ENCODE data around the gene CALN1.

Gene CALN1

DNA sequence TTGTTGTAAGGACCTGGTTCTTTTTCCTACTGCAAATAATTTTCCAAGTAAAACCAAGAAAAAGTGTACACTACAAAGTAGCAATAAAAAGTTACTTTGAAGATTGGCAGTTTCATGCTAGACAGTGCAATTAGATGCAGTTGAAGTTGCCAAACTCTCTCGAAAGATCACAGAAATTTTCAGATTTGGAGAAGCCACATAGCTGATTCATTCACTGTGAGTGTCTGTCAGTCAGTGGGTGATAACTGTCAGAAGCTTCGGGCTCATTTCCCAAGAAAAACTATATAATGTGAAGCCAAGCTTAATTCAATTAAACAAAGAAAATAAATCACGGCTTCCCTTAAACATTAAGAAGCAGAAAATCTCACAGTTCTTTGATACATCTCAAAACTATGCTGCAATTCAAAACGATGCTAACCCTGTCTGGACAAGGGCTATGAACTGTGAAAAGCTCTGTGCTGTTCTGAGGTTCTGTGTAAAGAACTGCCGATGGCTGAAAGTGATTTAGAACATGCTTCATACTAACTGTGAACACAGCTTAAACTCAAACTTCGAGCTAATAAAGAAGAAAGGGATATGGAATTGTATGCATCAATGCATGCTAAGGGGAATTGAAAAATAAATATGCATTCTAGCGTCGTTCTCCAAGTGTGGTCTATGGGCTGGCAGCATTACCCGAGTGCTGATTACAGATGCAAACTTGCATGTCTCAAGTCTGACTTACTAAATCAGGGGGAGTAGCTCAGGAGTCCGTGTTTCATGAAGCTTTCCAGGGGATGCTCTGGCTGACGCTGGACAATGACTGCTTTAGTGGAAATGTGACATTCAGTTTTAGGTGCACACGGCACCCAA lies 557.4 kb downstream of the CALN1 start:
- TF ChIP-seq, protein P1, sequence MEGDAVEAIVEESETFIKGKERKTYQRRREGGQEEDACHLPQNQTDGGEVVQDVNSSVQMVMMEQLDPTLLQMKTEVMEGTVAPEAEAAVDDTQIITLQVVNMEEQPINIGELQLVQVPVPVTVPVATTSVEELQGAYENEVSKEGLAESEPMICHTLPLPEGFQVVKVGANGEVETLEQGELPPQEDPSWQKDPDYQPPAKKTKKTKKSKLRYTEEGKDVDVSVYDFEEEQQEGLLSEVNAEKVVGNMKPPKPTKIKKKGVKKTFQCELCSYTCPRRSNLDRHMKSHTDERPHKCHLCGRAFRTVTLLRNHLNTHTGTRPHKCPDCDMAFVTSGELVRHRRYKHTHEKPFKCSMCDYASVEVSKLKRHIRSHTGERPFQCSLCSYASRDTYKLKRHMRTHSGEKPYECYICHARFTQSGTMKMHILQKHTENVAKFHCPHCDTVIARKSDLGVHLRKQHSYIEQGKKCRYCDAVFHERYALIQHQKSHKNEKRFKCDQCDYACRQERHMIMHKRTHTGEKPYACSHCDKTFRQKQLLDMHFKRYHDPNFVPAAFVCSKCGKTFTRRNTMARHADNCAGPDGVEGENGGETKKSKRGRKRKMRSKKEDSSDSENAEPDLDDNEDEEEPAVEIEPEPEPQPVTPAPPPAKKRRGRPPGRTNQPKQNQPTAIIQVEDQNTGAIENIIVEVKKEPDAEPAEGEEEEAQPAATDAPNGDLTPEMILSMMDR (IDR thresholded peaks at IDR 0.05; ENCODE audit: control insufficient read depth, extremely low read depth, insufficient read depth), result no peak

DNA sequence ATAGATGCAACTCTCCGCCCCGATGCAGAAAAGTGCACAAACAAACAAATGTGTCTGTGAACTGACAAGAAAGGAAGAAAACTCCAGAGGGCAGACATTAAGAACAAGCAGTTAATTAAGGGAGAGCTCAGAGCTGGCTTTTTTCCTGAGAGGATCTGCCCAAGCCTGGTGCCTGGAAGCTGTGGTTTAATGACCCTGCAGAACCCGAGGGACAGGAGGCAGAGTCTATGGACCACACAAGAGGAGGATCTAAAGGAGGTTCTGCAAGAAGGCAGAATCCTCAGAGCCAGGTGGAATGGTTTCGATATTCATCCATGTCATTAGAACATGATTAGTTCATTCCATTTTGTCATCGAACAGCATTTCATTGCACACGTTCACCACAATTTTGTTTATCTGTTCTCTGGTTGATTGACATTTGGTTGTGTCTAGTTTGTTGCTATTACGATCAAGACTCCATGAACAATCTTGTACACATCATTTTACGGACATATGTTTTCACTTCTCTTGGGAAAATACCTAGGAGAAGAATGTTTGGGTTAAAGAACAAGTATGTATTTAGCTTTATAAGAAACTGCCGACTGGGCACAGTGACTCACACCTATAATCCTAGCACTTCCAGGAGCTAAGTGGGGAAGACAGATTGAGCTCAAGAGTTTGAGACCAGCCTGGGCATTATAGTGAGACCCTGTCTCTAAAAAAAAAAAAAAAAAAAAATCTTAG lies 560.2 kb downstream of the CALN1 start:
- no peak for DNase-seq (ENCODE audit: low read depth)
- no peak overlapping the region for H3K4me3 ChIP-seq (ENCODE audit: low read depth, low read length)
- TF ChIP-seq, protein P1 (IDR thresholded peaks at IDR 0.05; ENCODE audit: control insufficient read depth, extremely low read depth, insufficient read depth), result no peak

More for the DNA sequence above, 557.4 kb downstream of the CALN1 start:
- DNase-seq (ENCODE audit: low read depth), result no peak
- H3K4me3 ChIP-seq (ENCODE audit: low read depth, low read length), result no peak overlapping the region

DNA sequence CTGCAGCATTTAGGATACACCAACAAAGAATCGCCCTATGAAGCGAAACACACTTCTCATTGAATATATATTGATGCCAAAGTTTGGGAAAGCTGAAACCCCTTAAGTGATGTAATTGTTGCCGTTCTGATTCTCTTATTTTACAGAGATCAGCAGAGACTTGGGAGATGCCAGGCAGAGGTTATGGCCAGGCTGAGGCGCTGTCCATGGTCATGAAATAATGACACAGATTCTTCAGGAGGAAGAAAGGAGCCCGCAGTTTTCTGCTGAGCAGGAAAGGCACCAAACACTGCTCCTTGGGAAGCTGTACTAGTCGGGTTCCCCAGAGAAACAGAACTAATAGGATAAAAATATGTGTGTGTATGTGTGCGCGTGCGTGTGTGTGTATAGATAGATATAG lies 566.0 kb downstream of the CALN1 start:
- TF ChIP-seq, protein P1 (IDR thresholded peaks at IDR 0.05; ENCODE audit: control insufficient read depth, extremely low read depth, insufficient read depth), result no peak
- no peak for DNase-seq (ENCODE audit: low read depth)
- H3K4me3 ChIP-seq (ENCODE audit: low read depth, low read length), result no peak overlapping the region

DNA sequence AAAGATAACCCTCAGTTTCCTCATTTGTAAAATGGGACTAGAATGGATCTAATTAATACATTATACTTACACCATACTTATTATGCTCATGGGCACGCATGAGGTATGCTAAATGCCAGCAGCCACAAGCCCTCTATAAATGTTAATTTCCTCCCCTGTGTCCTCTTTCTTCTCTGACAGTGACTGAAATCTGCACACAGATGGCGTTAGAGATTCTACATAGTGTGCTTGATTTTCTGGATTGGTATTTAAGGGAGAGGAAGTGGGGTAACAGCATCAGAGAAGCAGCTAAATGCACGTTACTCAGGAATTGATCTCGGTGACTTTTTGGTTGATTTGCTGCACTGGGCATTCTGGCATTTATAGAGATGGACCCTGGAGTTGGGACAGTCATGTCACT lies 568.5 kb downstream of the CALN1 start:
- TF ChIP-seq, protein P1 (IDR thresholded peaks at IDR 0.05; ENCODE audit: control insufficient read depth, extremely low read depth, insufficient read depth), result no peak
- H3K4me3 ChIP-seq (ENCODE audit: low read depth, low read length), result no peak overlapping the region
- DNase-seq (ENCODE audit: low read depth), result no peak

DNA sequence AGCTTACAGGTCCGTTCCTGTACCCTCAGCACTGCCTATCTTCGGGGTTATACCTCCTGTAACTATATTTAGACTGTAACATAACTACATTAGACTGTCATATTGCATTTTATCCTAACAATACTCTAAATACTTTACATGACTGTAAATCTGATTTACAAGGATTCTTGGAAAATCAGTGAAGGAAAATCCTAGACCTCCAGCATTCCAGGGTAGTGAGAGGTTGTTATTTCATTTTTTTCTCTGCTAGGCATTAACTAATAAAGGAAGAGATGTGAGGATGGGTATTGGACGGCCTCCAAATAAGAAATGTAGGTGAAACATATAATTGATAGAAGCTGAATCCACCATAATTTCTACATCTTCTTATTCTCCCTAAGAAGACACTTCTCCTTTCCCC lies 569.4 kb downstream of the CALN1 start:
- TF ChIP-seq, protein P1 (IDR thresholded peaks at IDR 0.05; ENCODE audit: control insufficient read depth, extremely low read depth, insufficient read depth), result no peak
- no peak overlapping the region for H3K4me3 ChIP-seq (ENCODE audit: low read depth, low read length)
- DNase-seq (ENCODE audit: low read depth), result no peak

DNA sequence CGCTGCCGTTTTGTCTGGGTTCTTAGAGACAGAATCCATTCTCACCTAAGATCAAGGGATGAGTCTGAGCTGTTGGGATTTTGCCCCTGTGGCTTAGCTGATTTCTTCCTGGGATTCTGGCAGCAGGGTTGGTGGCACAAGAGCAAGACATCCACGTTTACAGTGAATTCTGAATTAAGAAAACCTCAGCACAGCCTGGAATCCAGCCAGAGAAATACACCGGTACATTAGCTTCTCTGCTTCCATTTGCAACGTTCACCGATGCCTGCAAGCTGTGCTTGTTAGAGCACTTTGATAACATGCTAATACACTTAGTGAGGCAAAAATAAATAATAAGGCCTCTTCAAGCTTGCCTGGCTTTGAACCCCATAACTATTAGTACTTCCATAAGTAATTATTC lies 569.8 kb downstream of the CALN1 start:
- TF ChIP-seq, protein P1 (IDR thresholded peaks at IDR 0.05; ENCODE audit: control insufficient read depth, extremely low read depth, insufficient read depth), result no peak
- H3K4me3 ChIP-seq (ENCODE audit: low read depth, low read length), result no peak overlapping the region
- no peak for DNase-seq (ENCODE audit: low read depth)
